Upper lobe of left lung (tissue), 6 donors: ENCODE results near the gene NAT16. TPM values are rescaled to one million over a fixed set of nuclear protein-coding genes. Genes with fewer than 3 reads are reported as not detected.
A peak's percentile ranks its signal among the peaks of the same experiment; 100 is the strongest.

Experiments
- ATAC-seq, 2 donors: fragments of 200-7000 bp; cut with Tn5 transposase; one replicate each; pipeline ENCODE4 v1.9.1; 2022; ENCODE audit warnings: mild to moderate bottlenecking in 2 of 2, moderate library complexity in 2 of 2; ENCODE audit not compliant: low FRiP score in 2 of 2
- DNase-seq, 2 donors: peaks; one replicate each; pipeline ENCODE4 v3.0.0-alpha.2; 2019 to 2020
- H3K27ac ChIP-seq, 4 donors: fragments of 200-600 bp; sonication (generic); one replicate each; pipeline ENCODE4 v1.5.1; 2016 to 2019
- H3K27me3 ChIP-seq, 4 donors: fragments of 200-600 bp; sonication (generic); one replicate each; pipeline ENCODE4 v1.5.1; 2017 to 2019
- H3K36me3 ChIP-seq, 4 donors: fragments of 200-600 bp; sonication (generic); one replicate each; pipeline ENCODE4 v1.5.1; 2016 to 2019
- H3K4me1 ChIP-seq, 4 donors: fragments of 200-600 bp; sonication (generic); one replicate each; pipeline ENCODE4 v1.5.1; 2018 to 2019
- H3K4me3 ChIP-seq, 4 donors: fragments of 200-600 bp; sonication (generic); one replicate each; pipeline ENCODE4 v1.5.1; 2017 to 2019; ENCODE audit warnings: mild to moderate bottlenecking in 2 of 4, moderate library complexity in 1 of 4
- H3K9me3 ChIP-seq, 4 donors: fragments of 200-600 bp; sonication (generic); one replicate each; pipeline ENCODE4 v1.5.1; 2018 to 2019
- CTCF ChIP-seq, 6 experiments: fragments of 450-650 bp in 4 of 6; fragments of 200-600 bp in 2 of 6; sonication (generic) in 2 of 6; IDR thresholded peaks; one replicate each; pipeline ENCODE4 v1.5.1; 2016 to 2019; ENCODE audit warnings: antibody characterized with exemption in 6 of 6
- EP300 ChIP-seq, 4 donors: sonication (generic); formaldehyde crosslinking; IDR thresholded peaks; one replicate each; pipeline ENCODE4 v1.5.1; 2017; ENCODE audit warnings: antibody characterized with exemption in 4 of 4, control low read depth in 2 of 4
- POLR2A ChIP-seq, 4 donors: fragments of 450-650 bp; IDR thresholded peaks; one replicate each; pipeline ENCODE4 v1.5.1; 2016 to 2017; ENCODE audit warnings: antibody characterized with exemption in 4 of 4, mild to moderate bottlenecking in 2 of 4
- POLR2AphosphoS5 ChIP-seq, 2 donors: sonication (generic); formaldehyde crosslinking; IDR thresholded peaks; one replicate each; pipeline ENCODE4 v1.5.1; 2017; ENCODE audit warnings: antibody characterized with exemption in 2 of 2
- WGBS, 2 donors: methylation state at CpG; one replicate each; pipeline ENCODE4 v1.1.5; 2017 to 2018; 5-methylcytosine and 5-hydroxymethylcytosine counted together
- total RNA-seq, 6 donors: library from RNA; depleted of rRNA in 4 of 6; stranded (reverse); fragments of >200 nt in 4 of 6; gene quantifications; one replicate each; pipeline versions ENCODE4 v1.1.0 to v1.2.1, GENCODE V29; 2016 to 2021
- donor health status: DM: no; HTN: no; CAD: no; lungs with moderate emphysema.
- donor health status: DM: no; HTN: yes; CAD: no; lungs with severe emphysema.

The NAT16 gene
- total RNA-seq, 6 donors from 2014 or later, result not detected

DNA sequence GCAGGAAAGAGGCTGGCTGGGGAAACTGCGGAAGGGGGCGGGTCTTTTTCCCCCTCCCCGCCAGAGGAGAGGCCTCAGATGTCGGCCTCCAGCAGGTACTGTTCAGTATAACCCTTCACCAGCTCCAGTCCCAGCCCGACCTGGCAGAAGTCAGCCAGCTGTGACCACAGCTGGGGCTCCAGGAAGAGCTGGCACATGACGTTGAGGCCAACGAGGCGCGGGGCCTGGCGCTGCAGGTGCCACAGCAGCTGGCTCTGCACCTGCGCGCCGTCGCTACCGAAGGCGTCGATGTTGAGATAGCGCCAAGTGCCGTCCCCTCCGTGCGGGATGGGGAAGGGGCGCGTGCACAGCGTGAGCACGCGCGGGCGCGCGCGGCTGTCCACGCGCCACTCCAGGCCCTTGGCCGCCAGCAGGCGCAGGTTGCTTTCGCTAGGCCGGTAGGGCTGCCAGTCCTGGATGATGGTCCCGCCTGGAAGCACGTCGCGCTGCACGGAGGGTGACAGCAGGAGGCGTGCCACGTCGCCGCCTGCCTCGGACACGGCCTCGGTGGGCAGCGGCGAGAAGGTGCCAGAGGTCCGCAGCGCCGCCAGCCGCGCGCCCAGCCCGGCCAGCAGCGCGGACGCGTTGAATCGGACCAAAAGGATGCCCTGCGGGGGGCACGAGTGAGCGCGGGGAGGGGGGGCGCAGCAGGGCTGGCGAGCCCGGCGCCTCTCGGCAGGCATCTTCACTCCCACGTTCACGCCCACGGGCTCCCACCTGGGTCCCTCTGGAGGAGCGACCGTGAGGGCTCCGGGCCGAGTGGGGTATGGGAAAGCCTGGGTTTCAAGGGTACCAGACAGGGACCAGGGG is 7.9 kb downstream of the NAT16 start:
- 6 to 7% methylated on average over 18 to 33 of the region's 79 CpGs for WGBS, 2 donors
- no peak for TF ChIP-seq EP300 (IDR thresholded peaks at IDR 0.05)
- H3K27ac ChIP-seq, result no peak overlapping the region
- no peaks in the 10 kb centered on the region for H3K9me3 ChIP-seq
- H3K36me3 ChIP-seq, result no peaks in the 10 kb centered on the region
- ATAC-seq (no peak), DNase-seq (peak in 1 of 2 donors; percentile 79)
- peaks cover 20 to 46% (median 27%) of the 10 kb centered on the region in 4 donors for H3K4me1 ChIP-seq
- no peak overlapping the region for H3K4me3 ChIP-seq
- H3K27me3 ChIP-seq, result peaks cover 0 to 85% (median 58%) of the 10 kb centered on the region in 4 donors

GRCh38 chr7:101171442-101171837 is 8.7 kb downstream of the NAT16 start:
- H3K27me3 ChIP-seq, result peaks cover 0 to 92% (median 62%) of the 10 kb centered on the region in 4 donors
- H3K9me3 ChIP-seq, result no peaks in the 10 kb centered on the region
- 1 to 4% methylated on average over 12 of the region's 13 CpGs for WGBS, 2 donors
- H3K4me3 ChIP-seq, result no peak overlapping the region
- no peaks in the 10 kb centered on the region for H3K36me3 ChIP-seq
- ATAC-seq (no peak), DNase-seq (no peak)
- no peak overlapping the region for H3K27ac ChIP-seq
- H3K4me1 ChIP-seq, result peaks cover 20 to 46% (median 27%) of the 10 kb centered on the region in 4 donors
- TF ChIP-seq EP300 (IDR thresholded peaks at IDR 0.05) (no peak), CTCF (IDR thresholded peaks at IDR 0.05) (no peak), POLR2AphosphoS5 (IDR thresholded peaks at IDR 0.05) (no peak), POLR2A (IDR thresholded peaks at IDR 0.05) (no peak)

DNA sequence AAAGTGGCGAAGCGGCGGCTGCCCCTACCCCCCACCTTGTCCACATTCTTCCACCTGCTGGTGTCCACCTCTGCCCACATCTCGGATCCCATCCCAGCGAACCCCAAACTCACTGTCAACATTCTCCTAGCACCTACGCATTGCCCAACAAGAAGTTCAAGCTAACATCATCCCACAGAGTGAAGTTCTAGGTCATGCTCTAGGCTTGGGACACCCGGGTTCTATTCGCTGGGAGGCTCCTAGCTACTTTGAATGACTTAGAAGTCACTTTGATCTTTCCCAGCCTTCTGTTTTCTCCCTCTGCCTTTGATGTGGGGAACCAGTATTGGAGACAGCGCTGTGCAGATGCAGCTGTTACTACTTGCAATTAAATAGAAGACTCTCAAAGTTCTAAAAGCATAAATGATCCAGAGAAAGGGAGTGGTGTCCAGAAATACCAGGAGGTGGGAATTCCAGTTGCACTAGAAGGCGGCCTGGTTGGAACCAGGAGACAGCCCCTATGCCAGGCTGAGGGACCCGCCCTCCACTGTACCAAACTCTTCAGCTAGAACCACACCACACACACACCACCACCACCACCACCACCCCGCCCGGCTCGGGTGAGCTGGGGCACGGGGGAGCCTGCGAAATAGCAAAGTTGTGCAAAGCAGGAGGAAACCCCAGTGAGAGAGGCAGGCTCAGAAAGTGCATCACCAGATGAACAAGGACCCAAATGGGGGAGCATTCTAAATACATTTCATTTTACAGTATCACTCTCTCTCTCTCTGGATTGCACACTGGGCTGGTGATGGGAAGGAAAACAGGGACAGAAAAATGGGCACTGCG is 9.3 kb downstream of the NAT16 start:
- DNase-seq (no peak), ATAC-seq (no peak)
- 6% methylated on average over 16 to 17 of the region's 17 CpGs for WGBS, 2 donors
- no peaks in the 10 kb centered on the region for H3K9me3 ChIP-seq
- peaks cover 0 to 97% (median 68%) of the 10 kb centered on the region in 4 donors for H3K27me3 ChIP-seq
- TF ChIP-seq POLR2A (IDR thresholded peaks at IDR 0.05) (no peak), EP300 (IDR thresholded peaks at IDR 0.05) (no peak), CTCF (IDR thresholded peaks at IDR 0.05) (no peak), POLR2AphosphoS5 (IDR thresholded peaks at IDR 0.05) (no peak)
- H3K27ac ChIP-seq, result no peak overlapping the region
- no peak overlapping the region for H3K4me3 ChIP-seq
- no peaks in the 10 kb centered on the region for H3K36me3 ChIP-seq
- peaks cover 22 to 52% (median 30%) of the 10 kb centered on the region in 4 donors for H3K4me1 ChIP-seq

DNA sequence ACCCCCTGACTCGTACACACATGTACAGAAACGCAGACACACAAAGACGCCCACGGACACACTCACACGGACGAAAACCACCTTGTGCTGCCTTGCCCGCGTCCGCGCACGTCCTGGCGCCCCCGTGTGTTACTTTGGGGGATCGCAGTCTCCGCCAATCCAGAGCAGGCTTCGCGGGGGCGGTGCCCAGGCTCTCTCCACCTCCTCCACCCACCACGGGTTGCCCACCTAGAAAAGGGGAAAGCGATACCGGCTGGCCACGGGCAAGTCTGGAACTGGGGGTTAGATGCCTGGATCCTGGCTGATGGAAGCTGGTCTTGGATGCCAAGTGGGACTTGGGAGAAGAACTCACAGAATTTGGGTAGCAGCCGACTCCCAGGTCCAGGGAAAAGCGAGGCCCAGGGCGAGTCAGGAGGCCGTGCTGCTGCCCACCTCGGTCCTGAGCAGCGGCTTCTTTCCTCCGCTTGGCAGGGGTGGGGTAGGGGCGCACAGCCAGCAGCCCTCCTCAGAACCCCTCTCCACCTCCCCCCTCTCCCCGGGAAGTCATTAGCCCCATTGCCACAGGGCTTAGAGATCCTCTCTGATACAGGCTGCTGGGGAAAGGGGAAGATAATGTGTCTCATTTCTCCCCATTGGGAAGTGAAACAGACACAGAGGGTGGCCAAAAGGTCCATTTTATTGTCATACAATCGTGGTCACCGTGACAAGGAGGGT is 10.1 kb downstream of the NAT16 start:
- Histone ChIP-seq H3K36me3 (no peaks in the 10 kb centered on the region), H3K27ac (no peak overlapping the region), H3K4me3 (no peak overlapping the region), H3K4me1 (peaks cover 30 to 60% (median 39%) of the 10 kb centered on the region in 4 donors), H3K27me3 (peaks cover 0 to 95% (median 66%) of the 10 kb centered on the region in 4 donors), H3K9me3 (no peaks in the 10 kb centered on the region)
- TF ChIP-seq EP300 (IDR thresholded peaks at IDR 0.05) (no peak), CTCF (IDR thresholded peaks at IDR 0.05) (peak; percentile 84 to 91 (median 87))
- peak; percentile 42 to 75 for ATAC-seq
- DNase-seq, result peak; percentile 71 to 91
- 1 to 3% methylated on average over 17 to 31 of the region's 33 CpGs for WGBS, 2 donors
